WTC11 (cell line): ENCODE measurements around the gene PPP2R1B. TPM values are rescaled to one million over a fixed set of nuclear protein-coding genes. Genes with fewer than 3 reads are reported as not detected.
"Not testable (repeated sequence)": the region's sequence is repeated elsewhere in the genome, so short reads cannot be mapped to it uniquely, and the experiment has no call there.

ENCODE experiments used
- ATAC-seq: fragments of 200-7000 bp; cut with Tn5 transposase; 2 replicates; pipeline ENCODE4 v1.10.0; 2021; ENCODE audit warnings: mild to moderate bottlenecking, moderate library complexity
- CTCF ChIA-PET: fragments of 300-600 bp; sonication (Branson Sonifier 250); formaldehyde crosslinking; loops from one replicate; lab custom pipeline; 2021; ENCODE audit warnings: antibody characterized with exemption; lab: Charles Lee
- POLR2A ChIA-PET: fragments of 350-600 bp; sonication (Branson Sonifier 250); formaldehyde crosslinking; loops from one replicate; lab custom pipeline; 2021; ENCODE audit warnings: antibody characterized with exemption; lab: Charles Lee
- DNase-seq: peaks from one replicate; pipeline ENCODE4 v3.0.0; 2021; ENCODE audit warnings: low spot score
- H3K27ac Mint-ChIP-seq: 2 replicates; pipeline ENCODE4 v1.8.0; 2021; ENCODE audit warnings: mixed read lengths
- H3K27me3 Mint-ChIP-seq: 2 replicates; pipeline ENCODE4 v1.8.0; 2021; ENCODE audit warnings: low read depth, mild to moderate bottlenecking, moderate library complexity, mixed read lengths
- H3K36me3 Mint-ChIP-seq: 2 replicates; pipeline ENCODE4 v1.8.0; 2021; ENCODE audit warnings: mixed read lengths
- H3K4me1 Mint-ChIP-seq: 2 replicates; pipeline ENCODE4 v1.8.0; 2022; ENCODE audit warnings: mixed read lengths
- H3K4me3 Mint-ChIP-seq: 2 replicates; pipeline ENCODE4 v1.8.0; 2021; ENCODE audit warnings: mild to moderate bottlenecking, moderate library complexity, mixed read lengths
- H3K9me3 Mint-ChIP-seq: 2 replicates; pipeline ENCODE4 v1.8.0; 2021; ENCODE audit warnings: mixed read lengths
- ATF3 ChIP-seq: sonication (generic); formaldehyde crosslinking; conservative IDR thresholded peaks from 2 replicates; pipeline ENCODE4 v1.8.1; 2022; ENCODE audit warnings: mild to moderate bottlenecking, missing genetic modification reagents
- CDX4 ChIP-seq: fragments of 250-450 bp; sonication (Bioruptor Pico); IDR thresholded peaks from 2 replicates; pipeline ENCODE4 v1.9.0; 2021; ENCODE audit warnings: moderate library complexity, mild to moderate bottlenecking, inconsistent platforms, borderline replicate concordance
- E2F4 ChIP-seq: sonication (generic); formaldehyde crosslinking; IDR thresholded peaks from 2 replicates; pipeline ENCODE4 v1.8.1; 2022; ENCODE audit warnings: low read depth, mild to moderate bottlenecking, moderate library complexity, missing genetic modification reagents, borderline replicate concordance
- JAZF1 ChIP-seq: fragments of 250-450 bp; sonication (Bioruptor Pico); IDR thresholded peaks from 2 replicates; pipeline ENCODE4 v1.9.0; 2021; ENCODE audit warnings: moderate library complexity, mild to moderate bottlenecking, inconsistent platforms
- JUN ChIP-seq: sonication (generic); formaldehyde crosslinking; IDR thresholded peaks from 2 replicates; pipeline ENCODE4 v1.8.0; 2023; ENCODE audit warnings: mild to moderate bottlenecking, missing genetic modification reagents
- NFYB ChIP-seq: sonication (generic); formaldehyde crosslinking; conservative IDR thresholded peaks from 2 replicates; pipeline ENCODE4 v1.8.0; 2022; ENCODE audit warnings: low read depth, missing genetic modification reagents
- NR3C1 ChIP-seq: sonication (generic); formaldehyde crosslinking; conservative IDR thresholded peaks from 2 replicates; pipeline ENCODE4 v1.8.1; 2023; ENCODE audit warnings: low read depth, mild to moderate bottlenecking, missing genetic modification reagents
- PRRX2 ChIP-seq: fragments of 250-450 bp; sonication (Bioruptor Pico); IDR thresholded peaks from 2 replicates; pipeline ENCODE4 v1.8.0; 2021; ENCODE audit warnings: mild to moderate bottlenecking
- SMAD3 ChIP-seq: sonication (generic); formaldehyde crosslinking; IDR thresholded peaks from 2 replicates; pipeline ENCODE4 v1.8.0; 2022; ENCODE audit warnings: missing genetic modification reagents, mild to moderate bottlenecking, borderline replicate concordance
- SOX15 ChIP-seq: fragments of 250-450 bp; sonication (Bioruptor Pico); IDR thresholded peaks from 2 replicates; pipeline ENCODE4 v1.9.0; 2021; ENCODE audit warnings: mild to moderate bottlenecking
- TEAD4 ChIP-seq: sonication (generic); formaldehyde crosslinking; IDR thresholded peaks from 2 replicates; pipeline ENCODE4 v1.8.0; 2022; ENCODE audit warnings: mild to moderate bottlenecking, missing genetic modification reagents
- USF2 ChIP-seq: sonication (generic); formaldehyde crosslinking; IDR thresholded peaks from 2 replicates; pipeline ENCODE4 v1.8.1; 2023; ENCODE audit warnings: mild to moderate bottlenecking, missing genetic modification reagents, moderate library complexity
- ZBTB21 ChIP-seq: sonication (generic); formaldehyde crosslinking; IDR thresholded peaks from 2 replicates; pipeline ENCODE4 v1.8.1; 2023; ENCODE audit warnings: mild to moderate bottlenecking, missing genetic modification reagents, borderline replicate concordance
- ZMAT4 ChIP-seq: fragments of 250-450 bp; sonication (Bioruptor Pico); IDR thresholded peaks from 2 replicates; pipeline ENCODE4 v1.9.0; 2021; ENCODE audit warnings: mild to moderate bottlenecking
- ZNF121 ChIP-seq: sonication (generic); formaldehyde crosslinking; IDR thresholded peaks from 2 replicates; pipeline ENCODE4 v1.8.0; 2023; ENCODE audit warnings: missing genetic modification reagents
- ZNF219 ChIP-seq: sonication (generic); formaldehyde crosslinking; IDR thresholded peaks from 2 replicates; pipeline ENCODE4 v1.8.0; 2023; ENCODE audit warnings: missing genetic modification reagents, mild to moderate bottlenecking, borderline replicate concordance
- ZNF232 ChIP-seq: sonication (generic); formaldehyde crosslinking; IDR thresholded peaks from 2 replicates; pipeline ENCODE4 v1.8.0; 2022; ENCODE audit warnings: mild to moderate bottlenecking, missing genetic modification reagents
- ZNF317 ChIP-seq: sonication (generic); formaldehyde crosslinking; IDR thresholded peaks from 2 replicates; pipeline ENCODE4 v1.8.1; 2023; ENCODE audit warnings: low read depth, mild to moderate bottlenecking, moderate library complexity, missing genetic modification reagents, borderline replicate concordance
- ZNF423 ChIP-seq: fragments of 250-450 bp; sonication (Bioruptor Pico); IDR thresholded peaks from 2 replicates; pipeline ENCODE4 v2.1.2; 2022; ENCODE audit warnings: mild to moderate bottlenecking, moderate library complexity
- ZNF512 ChIP-seq: sonication (generic); formaldehyde crosslinking; IDR thresholded peaks from 2 replicates; pipeline ENCODE4 v1.8.1; 2022; ENCODE audit warnings: missing genetic modification reagents, borderline replicate concordance
- total RNA-seq: library from RNA; stranded (reverse); gene quantifications from 3 replicates; pipeline ENCODE4 v1.2.3, GENCODE V29; 2021

Gene PPP2R1B
- total RNA-seq, 1 experiment from 2014 or later: 87.7 TPM

- TF ChIP-seq ZNF121: peak; percentile 58; the same call in 1 of the 2 replicates
- CTCF ChIA-PET: interaction anchor here (1.0 to 1.2 kb wide), 3 partner anchors 62 to 169 kb away, joined by 3 to 4 read pairs (median 3); partner anchors contain the start of gene SIK2
- H3K4me3 Mint-ChIP-seq, H3K27ac Mint-ChIP-seq, H3K36me3 Mint-ChIP-seq, H3K9me3 Mint-ChIP-seq, POLR2A ChIA-PET, H3K27me3 Mint-ChIP-seq: not testable (repeated sequence)
- H3K4me1 Mint-ChIP-seq: peaks cover 30% of the 10 kb centered on the region
- peak; percentile 14 for DNase-seq
- peak; percentile 50 for ATAC-seq
These were observed 5.0 kb upstream of the PPP2R1B start for GRCh38 chr11:111771205-111771604.

- ATAC-seq: no peak
- H3K27ac Mint-ChIP-seq: no peak overlapping the region
- H3K4me3 Mint-ChIP-seq: no peak overlapping the region
- H3K27me3 Mint-ChIP-seq: no peaks in the 10 kb centered on the region; the same call in 1 of the 2 replicates
- peaks cover 30% of the 10 kb centered on the region for H3K4me1 Mint-ChIP-seq
- no peak for DNase-seq
- TF ChIP-seq ZBTB21 (CRISPR knock-in tag): no peak
- no peak for TF ChIP-seq ZNF317
- TF ChIP-seq E2F4: no peak
- no peak for TF ChIP-seq SMAD3 (CRISPR knock-in tag)
- no peak for TF ChIP-seq USF2 (CRISPR knock-in tag)
- no peak for TF ChIP-seq JUN (CRISPR knock-in tag)
- no peak for TF ChIP-seq SOX15 (CRISPR knock-in tag)
- TF ChIP-seq NR3C1: no peak
- TF ChIP-seq ZNF512 (CRISPR knock-in tag): no peak
- no peak for TF ChIP-seq ZMAT4 (CRISPR knock-in tag)
- no peak for TF ChIP-seq ZNF219 (CRISPR knock-in tag)
- no peak for TF ChIP-seq PRRX2 (CRISPR knock-in tag)
- no peak for TF ChIP-seq ATF3 (CRISPR knock-in tag)
- TF ChIP-seq CDX4 (CRISPR knock-in tag): no peak
- no peak for TF ChIP-seq ZNF232 (CRISPR knock-in tag)
- no peak for TF ChIP-seq NFYB (CRISPR knock-in tag)
- TF ChIP-seq TEAD4 (CRISPR knock-in tag): no peak
- no peak for TF ChIP-seq JAZF1
- no peak for TF ChIP-seq ZNF423 (CRISPR knock-in tag)
- CTCF ChIA-PET: interaction anchor here (1.0 to 1.2 kb wide), 3 partner anchors 63 to 168 kb away, joined by 3 to 4 read pairs (median 3); partner anchors contain the start of gene SIK2
- no peaks in the 10 kb centered on the region for H3K36me3 Mint-ChIP-seq
- POLR2A ChIA-PET: no interaction called here
- H3K9me3 Mint-ChIP-seq: no peaks in the 10 kb centered on the region
These were observed 4.5 kb upstream of the PPP2R1B start for GRCh38 chr11:111770581-111771134.
